IMR-90 (cell line): ENCODE measurements around the gene HSPB9. TPM values are rescaled to one million over a fixed set of nuclear protein-coding genes. Genes with fewer than 3 reads are reported as not detected.

Experiments
- ATAC-seq: fragments of 200-7000 bp; cut with Tn5 transposase; 2 replicates; pipeline ENCODE4 v1.9.1; 2020; ENCODE audit warnings: low read depth, mild to moderate bottlenecking, moderate library complexity
- BruUV-seq: library from RNA; stranded (reverse); fragments of 400-500 nt; replicated peaks from 2 replicates; lab custom pipeline; 2021; lab: Mats Ljungman, UMichigan
- CTCF ChIA-PET: fragments of 300-600 bp; formaldehyde crosslinking; extraction: SDS; loops from one replicate; lab custom pipeline; 2021; ENCODE audit warnings: antibody characterized with exemption; lab: Yijun Ruan, JAX
- POLR2A ChIA-PET: fragments of 300-600 bp; sonication (Branson Sonifier 250); formaldehyde crosslinking; loops from one replicate; lab custom pipeline; 2022; ENCODE audit warnings: antibody characterized with exemption; ENCODE audit not compliant: unreplicated experiment; lab: Charles Lee
- DNase-seq: peaks from one replicate; pipeline ENCODE4 v3.0.0; 2013
- H2AFZ ChIP-seq: replicated peaks from 2 replicates; pipeline ENCODE3; 2013; ENCODE audit warnings: low read length, mild to moderate bottlenecking; ENCODE audit not compliant: poor library complexity
- H2AK5ac ChIP-seq: 2 replicates; pipeline ENCODE4 v1.6.1; 2013; ENCODE audit warnings: low read depth, low read length, inconsistent platforms
- H2AK9ac ChIP-seq: replicated peaks from 2 replicates; pipeline ENCODE3; 2013; ENCODE audit warnings: mild to moderate bottlenecking, low read depth, low read length, moderate library complexity; ENCODE audit not compliant: poor library complexity
- H2BK120ac ChIP-seq: 2 replicates; pipeline ENCODE4 v1.6.1; 2013; ENCODE audit warnings: low read depth, low read length, inconsistent platforms
- H2BK15ac ChIP-seq: 3 replicates; pipeline ENCODE4 v1.6.1; 2013; ENCODE audit warnings: low read depth, low read length, inconsistent platforms
- H2BK20ac ChIP-seq: 2 replicates; pipeline ENCODE4 v1.6.1; 2013; ENCODE audit warnings: low read depth, mild to moderate bottlenecking, inconsistent platforms, low read length, moderate library complexity
- H2BK5ac ChIP-seq: 2 replicates; pipeline ENCODE4 v1.6.1; 2013; ENCODE audit warnings: mild to moderate bottlenecking, low read depth, low read length, inconsistent platforms; ENCODE audit not compliant: poor library complexity, severe bottlenecking
- H3K14ac ChIP-seq: replicated peaks from 2 replicates; pipeline ENCODE4 v1.6.1; 2013; ENCODE audit warnings: low read depth, low read length, inconsistent platforms
- H3K18ac ChIP-seq: 2 replicates; pipeline ENCODE4 v1.6.1; 2013; ENCODE audit warnings: low read depth, low read length, control low read depth
- H3K23ac ChIP-seq: 2 replicates; pipeline ENCODE4 v1.6.1; 2013; ENCODE audit warnings: low read depth, low read length, inconsistent platforms
- H3K27ac ChIP-seq: 2 replicates; pipeline ENCODE4 v1.5.1; 2013; ENCODE audit warnings: mild to moderate bottlenecking, control low read depth, low read length; ENCODE audit not compliant: insufficient read depth
- H3K27me3 ChIP-seq: 2 replicates; pipeline ENCODE4 v1.6.1; 2013; ENCODE audit warnings: low read length; ENCODE audit not compliant: control insufficient read depth, insufficient read depth
- H3K36me3 ChIP-seq: 2 replicates; pipeline ENCODE4 v1.6.1; 2013; ENCODE audit warnings: low read length, mixed read lengths; ENCODE audit not compliant: control insufficient read depth, insufficient read depth
- H3K4ac ChIP-seq: 2 replicates; pipeline ENCODE4 v1.6.1; 2013; ENCODE audit warnings: low read depth, low read length, inconsistent platforms
- H3K4me1 ChIP-seq: 2 replicates; pipeline ENCODE4 v1.6.1; 2013; ENCODE audit warnings: low read length, mixed read lengths; ENCODE audit not compliant: control insufficient read depth, insufficient read depth
- H3K4me2 ChIP-seq: 2 replicates; pipeline ENCODE4 v1.6.1; 2013; ENCODE audit warnings: low read depth, mild to moderate bottlenecking, control low read depth, low read length, moderate library complexity
- H3K4me3 ChIP-seq: 2 replicates; pipeline ENCODE4 v1.5.1; 2013; ENCODE audit warnings: low read depth, mild to moderate bottlenecking, control low read depth, low read length, moderate library complexity; ENCODE audit not compliant: insufficient read depth
- H3K56ac ChIP-seq: 2 replicates; pipeline ENCODE4 v1.6.1; 2013; ENCODE audit warnings: low read length, inconsistent platforms; ENCODE audit not compliant: insufficient read depth; ENCODE audit errors: extremely low read depth
- H3K79me1 ChIP-seq, 2 experiments: 2 replicates each; pipeline ENCODE4 v1.6.1; 2013; ENCODE audit warnings: low read length in 2 of 2, inconsistent platforms in 1 of 2, low read depth in 1 of 2
- H3K9ac ChIP-seq: 2 replicates; pipeline ENCODE4 v1.6.1; 2013; ENCODE audit warnings: low read depth, low read length, control low read depth
- H3K9me1 ChIP-seq: 2 replicates; pipeline ENCODE4 v1.6.1; 2013; ENCODE audit warnings: low read length, inconsistent platforms; ENCODE audit not compliant: insufficient read depth
- H3K9me3 ChIP-seq: 2 replicates; pipeline ENCODE4 v1.6.1; 2013; ENCODE audit warnings: low read length; ENCODE audit not compliant: control insufficient read depth, insufficient read depth
- H4K20me1 ChIP-seq: 2 replicates; pipeline ENCODE4 v1.6.1; 2013; ENCODE audit warnings: low read length, inconsistent platforms; ENCODE audit not compliant: insufficient read depth
- H4K5ac ChIP-seq: 2 replicates; pipeline ENCODE4 v1.6.1; 2013; ENCODE audit warnings: mild to moderate bottlenecking, low read depth, low read length, control low read depth
- H4K8ac ChIP-seq, 2 experiments: 2 replicates each; pipeline ENCODE4 v1.6.1; 2013; ENCODE audit warnings: low read depth in 2 of 2, low read length in 2 of 2, control low read depth in 1 of 2, inconsistent platforms in 1 of 2
- H4K91ac ChIP-seq: 2 replicates; pipeline ENCODE4 v1.6.1; 2013; ENCODE audit warnings: low read depth, low read length, inconsistent platforms; ENCODE audit not compliant: insufficient read depth
- MAFK ChIP-seq: IDR thresholded peaks from 2 replicates; pipeline ENCODE4 v1.6.1; 2012; ENCODE audit warnings: low read depth, low read length, improper control_type of control experiment
- MAZ ChIP-seq: IDR thresholded peaks from 2 replicates; pipeline ENCODE4 v1.6.1; 2012; ENCODE audit warnings: low read depth, mild to moderate bottlenecking, low read length, improper control_type of control experiment, moderate library complexity, borderline replicate concordance
- MXI1 ChIP-seq: IDR thresholded peaks from 2 replicates; pipeline ENCODE4 v1.6.1; 2012; ENCODE audit warnings: low read depth, mild to moderate bottlenecking, low read length, moderate library complexity, borderline replicate concordance
- NFE2L2 ChIP-seq: fragments of 150-350 bp; IDR thresholded peaks from 2 replicates; pipeline ENCODE4 v1.6.1; 2016; ENCODE audit warnings: low read depth, mild to moderate bottlenecking, low read length
- POLR2A ChIP-seq: IDR thresholded peaks from 2 replicates; pipeline ENCODE4 v1.6.1; 2012; ENCODE audit warnings: mild to moderate bottlenecking, low read depth, low read length
- RFX5 ChIP-seq: IDR thresholded peaks from 2 replicates; pipeline ENCODE4 v1.8.0; 2012; ENCODE audit warnings: low read depth, mild to moderate bottlenecking, low read length, moderate library complexity
- WGBS, 2 experiments: methylation state at CpG; one replicate each; pipeline versions ENCODE4 v1.1.5 to v1.1.7; 2013; ENCODE audit warnings: missing lambda C conversion rate in 2 of 2; ENCODE audit not compliant: insufficient read length in 1 of 2; ENCODE audit errors: extremely low coverage in 2 of 2; 5-methylcytosine and 5-hydroxymethylcytosine counted together
- dilution Hi-C: fragments of 300-500 bp; cut with HindIII; formaldehyde crosslinking; loops from one replicate; pipeline ENCODE4 v1.14.3; 2018; ENCODE audit warnings: low sequenced_read_pairs; ENCODE audit not compliant: unreplicated experiment
- in situ Hi-C: fragments of 300-500 bp; cut with MboI; formaldehyde crosslinking; loops from 3 replicates; pipeline ENCODE4 v1.14.3; 2019; ENCODE audit warnings: low sequenced_read_pairs, inconsistent platforms, mixed read lengths
- intact Hi-C: fragments of 100-400 bp; cut with micrococcal nuclease; formaldehyde crosslinking; loops from 2 replicates; pipeline ENCODE4 v1.10.0; 2022
- polyA plus RNA-seq, 3 experiments: library from polyadenylated mRNA; depleted of rRNA; stranded (reverse); fragments of >200 nt; gene quantifications; 2 replicates each; pipeline ENCODE4 v1.2.3, GENCODE V29; 2012; ENCODE audit warnings: low replicate concordance in 1 of 3
- total RNA-seq: library from RNA; depleted of rRNA; stranded (reverse); fragments of >200 nt; gene quantifications from 2 replicates; pipeline ENCODE4 v1.2.3, GENCODE V29; 2012

The HSPB9 gene
- total and polyA plus RNA-seq, 2 of the 4 experiments (the other 2 are of a cell fraction): not detected

DNA sequence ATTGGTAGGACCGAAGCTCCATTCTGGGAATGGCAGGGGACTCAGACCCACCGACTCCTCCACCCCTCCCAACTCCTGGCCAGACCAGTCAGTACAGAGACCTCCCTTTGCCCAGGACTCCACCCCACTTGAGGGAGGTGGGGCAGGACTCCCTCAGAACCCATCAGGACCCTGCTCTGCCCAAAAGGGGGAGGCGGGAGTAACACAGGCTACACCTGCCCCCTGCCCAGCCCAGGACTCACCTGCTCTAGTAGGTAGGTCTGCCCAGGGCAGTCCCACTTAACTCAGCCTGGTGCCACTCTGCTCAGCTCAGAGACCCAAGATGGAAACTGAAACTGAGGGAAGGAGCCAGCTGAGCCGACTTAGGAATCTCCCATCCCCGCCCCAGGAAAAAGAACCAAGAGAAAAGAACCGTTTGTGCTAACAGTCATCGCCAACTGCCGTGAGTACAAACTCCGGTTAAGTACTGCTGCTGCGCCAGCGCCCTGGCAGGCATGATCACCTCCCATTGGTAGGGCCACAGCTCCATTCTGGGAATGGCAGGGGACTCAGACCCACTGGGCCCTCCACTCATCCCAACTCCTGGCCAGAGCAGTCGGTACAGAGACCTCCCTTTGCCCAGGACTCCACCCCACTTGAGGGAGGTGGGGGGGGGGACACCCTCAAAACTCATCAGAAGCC is 10.6 kb upstream of the HSPB9 start:
- intact Hi-C loops (no loop called here), in situ Hi-C loops (loop anchor here (5.0 kb wide), 2 partner anchors 85 to 145 kb away; partner anchors contain the start of gene CNP), dilution Hi-C loops (no loop called here)
- H4K8ac ChIP-seq: peak overlapping the region; percentile 83 to 97
- H3K18ac ChIP-seq: no peak overlapping the region
- H2BK15ac ChIP-seq: no peak overlapping the region
- peaks cover 6% of the 10 kb centered on the region; the same call in 1 of the 2 replicates for H3K4me1 ChIP-seq
- peak overlapping the region; percentile 82 for H2AK5ac ChIP-seq
- no peak for TF ChIP-seq MAFK
- TF ChIP-seq MXI1: no peak
- TF ChIP-seq MAZ: no peak
- TF ChIP-seq POLR2A: no peak
- TF ChIP-seq NFE2L2: no peak
- TF ChIP-seq RFX5: no peak
- no peaks in the 10 kb centered on the region for H3K9me3 ChIP-seq
- H3K79me1 ChIP-seq: no peaks in the 10 kb centered on the region
- H3K14ac ChIP-seq: peak overlapping the region; percentile 64; the same call in 1 of the 2 replicates
- H2AFZ ChIP-seq: peak overlapping the region; percentile 90
- peak overlapping the region; percentile 81 for H4K5ac ChIP-seq
- no peak overlapping the region for H3K56ac ChIP-seq
- H3K23ac ChIP-seq: 0 out of 2 replicates have a peak overlapping the region, but pooled peaks have one; percentile 29
- no peaks in the 10 kb centered on the region for H4K20me1 ChIP-seq
- peak overlapping the region; percentile 19 for H3K27ac ChIP-seq
- H3K4me2 ChIP-seq: peak overlapping the region; percentile 68
- peaks cover 12% of the 10 kb centered on the region; the same call in 1 of the 2 replicates for H3K36me3 ChIP-seq
- peak overlapping the region; percentile 97 for H2AK9ac ChIP-seq
- peak overlapping the region; percentile 25 for H3K9ac ChIP-seq
- ATAC-seq (peak; percentile 45), DNase-seq (peak; percentile 17)
- peak overlapping the region; percentile 55 for H3K4ac ChIP-seq
- no peaks in the 10 kb centered on the region for H3K27me3 ChIP-seq
- ChIA-PET POLR2A (no interaction called here), CTCF (interaction anchor here (0.8 kb wide), 1 partner anchor 87 kb away, joined by 3 read pairs; no protein-coding TSS in a partner anchor)
- BruUV-seq: no TSS peak
- no peak overlapping the region; the same call in 1 of the 2 replicates for H2BK120ac ChIP-seq
- peak overlapping the region; percentile 37 for H3K4me3 ChIP-seq
- peaks cover 4% of the 10 kb centered on the region; the same call in 1 of the 2 replicates for H3K9me1 ChIP-seq
- peak overlapping the region; percentile 36 for H2BK5ac ChIP-seq
- H4K91ac ChIP-seq: peak overlapping the region; percentile 70
- WGBS, 2 experiments: 92% methylated on average over 6 of the region's 12 CpGs; no CpG with 5 or more reads in 1 of the 2 experiments
- H2BK20ac ChIP-seq: no peak overlapping the region
